OCI-M2 (cell line): ENCODE results near the gene HOOK2.
"Not testable (repeated sequence)": the region's sequence is repeated elsewhere in the genome, so short reads cannot be mapped to it uniquely, and the experiment has no call there.

Experiments
- DNase-seq: peaks from one replicate; lab custom pipeline; 2025; ENCODE audit not compliant: unreplicated experiment; lab: John Stamatoyannopoulos, UW

HOOK2 gene

GRCh38 chr19:12774588-12775555, at the start of gene HOOK2:
Gene HOOK2 (minus strand): TSS chr19:12775552. CDS start chr19:12775449, 103 bp downstream.
- DNase-seq: no peak

GRCh38 chr19:12821761-12822160, 46.4 kb upstream of the HOOK2 start:
- no peak for DNase-seq

- DNase-seq: not testable (repeated sequence)
These were observed 42.5 kb upstream of the HOOK2 start for GRCh38 chr19:12817810-12818209.

- not testable (repeated sequence) for DNase-seq
These were observed 41.8 kb upstream of the HOOK2 start for GRCh38 chr19:12817188-12817587.

- no peak for DNase-seq
These were observed 39.7 kb upstream of the HOOK2 start for GRCh38 chr19:12815088-12815487.

GRCh38 chr19:12806242-12807081, 31.1 kb upstream of the HOOK2 start, which contains the start of gene RNASEH2A:
Gene RNASEH2A (plus strand): TSS chr19:12806584. CDS start chr19:12806674, 90 bp downstream.
- DNase-seq: no peak

GRCh38 chr19:12804051-12804450, 28.7 kb upstream of the HOOK2 start:
- DNase-seq: no peak

- DNase-seq: no peak
These were observed 27.1 kb upstream of the HOOK2 start for GRCh38 chr19:12802267-12803106.

- DNase-seq: no peak
These were observed 26.3 kb upstream of the HOOK2 start, which contains the start of the genes PRDX2 and THSD8 for GRCh38 chr19:12801466-12802266. Gene PRDX2 (minus strand): TSS chr19:12801800. CDS start chr19:12801261, 539 bp downstream. Gene THSD8 (plus strand): TSS chr19:12802069. CDS start chr19:12802072, 3 bp downstream.

- DNase-seq: no peak
These were observed 25.6 kb upstream of the HOOK2 start for GRCh38 chr19:12800923-12801465.

GRCh38 chr19:12800466-12800770, 25.1 kb upstream of the HOOK2 start:
- no peak for DNase-seq

- no peak for DNase-seq
These were observed 24.6 kb upstream of the HOOK2 start for GRCh38 chr19:12799742-12800465.

GRCh38 chr19:12797607-12798006, 22.3 kb upstream of the HOOK2 start:
- not testable (repeated sequence) for DNase-seq

- DNase-seq: no peak
These were observed 21.8 kb upstream of the HOOK2 start for GRCh38 chr19:12797141-12797587.

- no peak for DNase-seq
These were observed 21.1 kb upstream of the HOOK2 start for GRCh38 chr19:12796146-12797071.

- no peak for DNase-seq
These were observed 19.6 kb upstream of the HOOK2 start for GRCh38 chr19:12794971-12795381.

GRCh38 chr19:12794196-12794941, 19.0 kb upstream of the HOOK2 start:
- no peak for DNase-seq
